ENCODE measurements around the gene DNAH2.

- TF ChIP-seq HDGF (IDR thresholded peaks at IDR 0.05; ENCODE audit: borderline replicate concordance) (no peak), NFRKB (IDR thresholded peaks at IDR 0.05) (no peak), SP1 (IDR thresholded peaks at IDR 0.05) (no peak), BHLHE40 (IDR thresholded peaks at IDR 0.05; ENCODE audit: borderline replicate concordance) (no peak), SUZ12 (IDR thresholded peaks at IDR 0.05) (no peak), FOXK2 (IDR thresholded peaks at IDR 0.05) (no peak), FOXM1 (IDR thresholded peaks at IDR 0.05; ENCODE audit: borderline replicate concordance) (no peak), ELF4 (IDR thresholded peaks at IDR 0.05) (no peak), TARDBP (IDR thresholded peaks at IDR 0.05) (no peak), ARNT (IDR thresholded peaks at IDR 0.05) (no peak), CTBP1 (IDR thresholded peaks at IDR 0.05; ENCODE audit: borderline replicate concordance) (no peak), ZNF384 (IDR thresholded peaks at IDR 0.05) (no peak)
Observed at GRCh38 chr17:7797976-7798375, 80.4 kb downstream of the DNAH2 start.

Measured in HEK293T (cell line).